ENCODE results near the gene IGSF21.

The IGSF21 gene

GRCh38 chr1:18376661-18377060, 269.1 kb downstream of the IGSF21 start:
- DNase-seq, result no peak

- no peak for DNase-seq
These were observed 272.7 kb downstream of the IGSF21 start for GRCh38 chr1:18380288-18380687.

DNA sequence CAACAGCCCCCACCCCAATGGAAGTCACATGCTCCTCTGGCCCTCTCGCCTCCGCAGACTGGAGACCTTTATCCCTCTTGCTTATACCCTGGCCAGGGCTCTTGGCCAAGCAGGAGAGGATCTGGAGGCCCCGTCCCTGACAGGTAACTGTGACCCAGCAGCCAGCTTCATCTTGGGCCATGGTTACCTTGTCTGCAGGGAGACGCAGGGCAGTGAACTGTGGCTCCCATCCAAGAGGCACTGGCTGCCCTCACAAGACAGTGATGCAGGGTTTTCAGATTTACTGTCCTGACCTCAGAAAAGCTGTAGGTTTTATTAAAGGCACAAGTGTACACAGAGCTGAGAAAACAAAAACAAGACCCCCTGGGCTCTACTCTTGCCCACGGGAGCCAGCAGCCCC, 276.5 kb downstream of the IGSF21 start:
- no peak for DNase-seq

DNA sequence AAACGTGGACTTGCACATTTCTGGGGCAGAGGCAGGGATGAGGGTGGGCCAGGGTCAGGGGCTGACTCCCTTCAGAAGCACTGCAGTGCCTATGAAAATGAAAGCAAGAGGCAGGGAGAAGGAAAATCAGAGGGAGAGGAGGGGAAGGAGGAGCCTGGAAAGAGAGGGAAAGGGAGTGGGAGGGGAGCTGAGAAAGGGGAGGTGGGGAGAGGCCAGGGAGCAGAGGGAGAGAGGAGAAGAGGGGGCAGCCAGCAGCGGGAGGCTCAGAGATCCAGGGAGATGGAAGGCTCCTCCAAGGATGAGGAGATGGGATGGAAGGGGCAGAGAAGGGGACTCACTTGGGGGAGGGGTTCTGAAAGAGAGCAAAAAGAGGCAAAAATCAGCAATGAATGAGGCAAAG, 276.9 kb downstream of the IGSF21 start:
- DNase-seq, result no peak

DNA sequence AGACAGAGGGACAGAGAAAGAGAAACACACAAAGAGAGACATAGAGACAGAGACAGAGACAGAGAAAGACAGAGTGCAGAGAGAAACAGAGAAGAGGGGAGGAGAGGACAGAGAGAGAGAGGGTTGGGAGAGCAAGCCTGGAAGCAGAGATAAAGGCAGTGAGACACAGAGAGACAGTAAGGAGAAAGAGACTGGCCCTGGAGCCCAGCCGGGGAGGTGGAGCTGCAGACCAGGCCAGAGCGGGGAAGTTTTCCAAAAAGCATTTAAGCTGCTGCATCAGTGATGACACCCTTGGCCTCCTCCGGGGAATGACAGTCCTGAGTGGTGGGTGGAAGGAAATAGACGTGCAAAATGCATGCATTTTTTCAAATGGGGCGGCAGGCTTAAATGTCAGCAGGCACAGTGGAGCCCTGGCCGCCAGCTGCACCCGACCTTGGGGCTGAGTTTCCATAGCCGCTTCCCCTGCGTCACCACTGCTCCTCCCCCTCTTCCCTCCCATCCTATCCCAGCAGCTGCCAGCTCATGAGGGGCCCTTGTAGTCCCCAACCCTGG, 277.7 kb downstream of the IGSF21 start:
- DNase-seq, result no peak

GRCh38 chr1:18386591-18386990, 279.0 kb downstream of the IGSF21 start:
- DNase-seq, result no peak

DNA sequence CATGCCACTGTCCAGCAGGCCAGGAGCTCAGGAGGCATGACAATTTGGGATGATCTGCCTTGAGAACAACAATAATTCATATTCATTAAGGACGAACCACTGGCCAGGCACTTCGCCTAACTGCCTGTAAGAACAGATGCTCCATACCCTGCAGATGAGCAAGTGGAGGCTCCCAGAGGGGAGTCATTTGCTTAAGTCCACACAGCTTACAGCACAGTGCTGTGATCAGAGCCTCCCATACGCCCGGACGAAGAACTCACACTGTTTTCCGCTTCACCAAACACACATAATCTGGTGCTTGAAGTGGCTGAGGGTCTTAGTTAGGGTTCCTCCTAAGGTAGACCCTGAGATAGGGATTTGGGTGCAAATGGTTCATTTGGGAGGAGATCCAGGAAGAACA, 279.7 kb downstream of the IGSF21 start:
- no peak for DNase-seq

GRCh38 chr1:18390953-18391352, 283.4 kb downstream of the IGSF21 start:
- no peak for DNase-seq

- no peak for DNase-seq
These were observed 287.1 kb downstream of the IGSF21 start for GRCh38 chr1:18394563-18395156.

DNA sequence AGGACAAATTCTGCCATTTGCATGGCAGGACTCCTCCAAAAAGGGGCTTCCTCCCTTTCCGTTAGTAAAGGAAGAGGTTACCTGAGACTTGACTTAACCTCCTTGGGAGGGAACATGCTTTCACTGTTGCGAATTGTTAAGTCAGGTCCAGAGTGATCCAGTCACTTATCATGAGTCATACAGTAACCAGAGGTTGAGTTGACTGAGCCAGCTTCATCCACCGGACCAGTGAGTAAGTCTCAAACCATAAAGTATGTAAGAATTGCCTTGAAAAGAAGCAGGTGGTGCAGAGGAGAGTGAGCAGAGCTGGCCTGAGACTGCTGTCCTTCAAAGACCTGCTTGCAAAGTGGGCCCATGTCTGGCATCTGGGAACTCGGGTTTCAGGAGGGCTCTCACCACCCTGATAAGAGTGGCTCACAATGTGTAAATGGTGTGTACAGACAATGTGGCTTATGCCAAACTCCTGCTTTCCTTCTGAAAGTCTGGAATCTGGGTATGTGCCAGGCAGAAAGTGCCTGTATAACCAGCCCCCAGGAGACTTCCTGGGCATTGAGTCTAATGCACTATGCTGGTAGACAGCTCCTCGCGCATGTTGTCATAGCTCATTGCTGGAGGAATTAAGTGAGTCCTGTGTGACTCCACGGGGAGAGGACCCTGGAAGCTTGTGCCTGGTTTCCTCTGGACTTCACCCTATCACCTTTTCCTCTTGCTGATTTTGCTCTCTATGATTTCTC, 288.8 kb downstream of the IGSF21 start:
- no peak for DNase-seq

GRCh38 chr1:18397641-18398040, 290.0 kb downstream of the IGSF21 start:
- DNase-seq, result no peak

- no peak for DNase-seq
These were observed 291.4 kb downstream of the IGSF21 start for GRCh38 chr1:18398791-18399530.

DNA sequence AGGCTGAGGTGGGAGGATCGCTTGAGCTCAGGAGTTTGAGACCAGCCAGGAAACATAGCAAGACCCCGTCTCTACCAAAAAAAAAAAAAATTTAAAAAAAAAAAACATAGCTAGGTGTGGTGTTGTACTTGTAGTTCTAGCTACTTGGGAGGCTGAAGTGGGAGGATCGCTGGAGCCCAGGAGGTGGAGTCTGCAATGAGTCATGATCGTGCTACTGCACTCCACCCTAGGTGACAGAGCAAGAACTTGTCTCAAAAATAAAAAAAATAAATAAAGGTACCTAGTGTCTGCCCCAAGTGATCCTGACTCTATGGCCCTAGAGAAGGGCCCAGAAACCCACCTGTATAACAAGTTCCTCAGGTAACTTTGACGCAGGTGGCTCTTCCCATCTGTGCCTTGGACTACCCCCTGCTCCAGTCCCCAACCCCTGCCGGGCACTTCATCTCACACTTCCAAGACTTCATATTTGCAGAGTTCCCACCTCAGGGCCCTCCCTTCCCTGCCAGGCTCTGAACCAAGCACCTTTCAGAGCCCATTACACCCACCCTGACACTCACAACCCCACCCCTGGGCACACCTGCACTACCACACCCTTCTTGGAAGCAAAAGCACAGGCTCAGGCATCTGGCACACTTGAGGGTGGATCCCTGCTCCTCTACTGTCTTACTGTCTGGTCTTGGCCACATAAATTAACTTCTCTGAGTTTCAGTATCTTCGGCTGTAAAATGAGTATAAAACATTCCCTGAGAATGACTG, 292.9 kb downstream of the IGSF21 start:
- DNase-seq, result no peak

DNA sequence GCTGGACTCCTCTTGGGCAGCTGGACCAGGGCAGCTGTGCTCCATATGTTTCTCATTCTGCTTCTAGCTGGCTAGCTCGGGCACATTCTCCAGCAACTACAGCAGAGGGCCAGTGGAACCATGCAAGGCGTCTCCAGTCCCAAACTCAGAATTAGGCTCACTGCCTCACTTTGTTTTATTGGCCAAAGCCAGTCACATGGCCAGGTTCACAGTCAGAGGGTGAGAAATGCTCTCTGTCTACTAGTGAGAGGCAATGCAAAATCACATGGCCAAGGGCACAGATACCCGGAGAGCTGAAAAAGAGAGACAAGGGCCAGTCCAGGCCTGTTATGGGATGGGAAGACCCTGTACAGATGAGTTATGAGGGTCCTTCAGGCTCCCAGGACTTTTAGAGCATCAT, 294.3 kb downstream of the IGSF21 start:
- DNase-seq, result no peak

- no peak for DNase-seq
These were observed 296.9 kb downstream of the IGSF21 start for GRCh38 chr1:18404460-18404859.

DNA sequence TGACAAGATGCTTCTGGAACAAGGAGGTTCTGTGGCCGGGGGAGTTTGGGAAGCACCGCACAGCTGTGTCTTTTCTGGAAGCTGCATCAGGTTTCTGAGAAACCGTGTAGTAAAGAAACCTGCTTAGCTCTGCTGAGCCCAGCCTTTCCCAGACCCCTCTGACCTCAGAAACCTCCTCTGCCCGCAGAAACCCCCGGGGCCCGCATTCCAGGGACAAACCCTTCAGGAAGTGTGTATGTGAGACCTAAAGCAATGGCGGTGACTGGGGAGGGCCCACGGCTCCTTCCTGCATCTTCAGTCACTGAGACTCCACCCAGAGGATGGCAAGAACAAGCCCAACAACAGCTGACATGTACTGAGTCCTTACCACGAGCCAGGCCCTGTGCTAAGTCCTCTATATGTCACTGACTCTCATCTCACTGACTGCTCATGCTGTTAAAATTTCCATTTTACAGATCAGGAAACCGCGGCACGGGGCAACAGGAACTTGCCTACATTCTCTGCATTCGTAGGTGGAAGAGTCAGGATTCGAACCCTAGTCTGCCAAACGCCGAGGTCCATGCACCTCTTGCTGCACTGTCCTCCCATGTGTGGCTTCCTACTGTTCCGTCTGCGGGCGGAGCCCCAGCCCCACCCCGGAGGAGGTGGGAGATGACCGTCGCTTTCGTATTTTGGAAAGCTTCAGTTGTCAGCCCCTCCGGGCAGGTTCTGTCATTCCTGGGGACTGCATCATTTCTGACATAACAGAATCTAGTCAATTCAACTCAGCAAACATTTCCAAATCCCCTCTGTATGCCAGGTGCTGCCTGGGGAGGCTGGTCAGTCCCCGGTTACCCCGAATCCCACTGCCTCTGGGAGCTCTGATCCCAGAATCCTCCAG, 299.8 kb downstream of the IGSF21 start:
- no peak for DNase-seq

DNA sequence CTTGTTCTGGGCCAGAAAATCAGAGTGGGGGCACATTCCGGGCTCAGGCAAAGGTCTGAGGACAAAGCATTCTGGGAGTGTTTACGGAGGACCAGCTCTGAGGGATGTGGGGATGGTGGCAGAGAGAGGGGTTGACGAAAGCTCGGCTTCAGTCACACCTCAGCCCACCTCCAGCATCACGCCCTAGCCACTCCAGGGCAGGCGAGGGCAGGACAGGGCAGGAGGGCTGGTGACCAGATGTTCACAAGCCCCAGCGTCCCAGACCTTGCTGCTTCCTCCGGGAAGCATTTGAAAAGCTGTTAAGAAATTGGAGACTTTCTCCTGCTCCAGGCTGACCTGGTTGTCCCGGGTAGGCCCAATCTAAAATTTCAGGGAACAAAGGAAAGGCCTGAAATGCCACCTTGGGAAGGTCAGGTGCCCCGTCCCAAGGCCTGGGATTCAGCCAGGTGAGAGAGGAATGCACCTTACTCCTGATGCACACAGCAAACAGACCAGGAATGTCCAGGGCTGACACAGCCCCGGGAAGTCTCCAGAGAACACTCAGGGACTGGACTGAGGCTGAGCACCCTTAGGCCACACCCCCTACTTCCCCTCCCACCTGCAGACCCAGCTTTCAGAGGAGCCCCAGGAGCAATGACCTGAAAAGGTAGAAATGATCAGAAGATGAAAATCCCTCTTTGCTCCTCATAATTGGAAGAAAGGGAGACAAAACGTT, 301.2 kb downstream of the IGSF21 start:
- no peak for DNase-seq

- no peak for DNase-seq
These were observed 302.1 kb downstream of the IGSF21 start for GRCh38 chr1:18409609-18410237.

GRCh38 chr1:18410407-18410806, 302.8 kb downstream of the IGSF21 start:
- DNase-seq, result no peak

GRCh38 chr1:18411321-18411720, 303.7 kb downstream of the IGSF21 start:
- no peak for DNase-seq
